H1 (cell line): ENCODE results near the gene PEX14. TPM values are rescaled to one million over a fixed set of nuclear protein-coding genes. Genes with fewer than 3 reads are reported as not detected.

Source experiments
- CTCF ChIA-PET: fragments of 300-600 bp; sonication (Branson Sonifier 250); formaldehyde crosslinking; loops from one replicate; lab custom pipeline; 2021; ENCODE audit not compliant: partially characterized antibody; lab: Charles Lee
- POLR2A ChIA-PET: fragments of 300-600 bp; sonication (Branson Sonifier 250); formaldehyde crosslinking; loops from one replicate; lab custom pipeline; 2021; ENCODE audit warnings: inconsistent platforms; ENCODE audit not compliant: partially characterized antibody; lab: Charles Lee
- DNase-seq, 2 experiments: peaks; one replicate each; pipeline versions ENCODE4 v3.0.0 to v3.0.0-alpha.2; 2010 to 2022; ENCODE audit warnings: low spot score in 2 of 2, low read depth in 1 of 2, mixed read lengths in 1 of 2
- FAIRE-seq: peaks from 2 replicates; lab custom pipeline; 2011; peaks lifted over from hg19 to GRCh38; lab: Jason Lieb, UNC
- H2AFZ ChIP-seq: 2 replicates; pipeline ENCODE4 v1.8.1; 2012; ENCODE audit warnings: low read length, inconsistent platforms
- H2AK5ac ChIP-seq: 2 replicates; pipeline ENCODE4 v1.6.1; 2013; ENCODE audit warnings: low read depth, low read length
- H2BK120ac ChIP-seq: replicated peaks from 2 replicates; pipeline ENCODE3; 2013; ENCODE audit warnings: low read depth, low read length, inconsistent platforms
- H2BK12ac ChIP-seq: 2 replicates; pipeline ENCODE4 v1.6.1; 2013; ENCODE audit warnings: low read depth, low read length
- H2BK15ac ChIP-seq: 2 replicates; pipeline ENCODE4 v1.6.1; 2013; ENCODE audit warnings: low read length
- H2BK20ac ChIP-seq: 2 replicates; pipeline ENCODE4 v1.6.1; 2013; ENCODE audit warnings: low read length
- H2BK5ac ChIP-seq: 2 replicates; pipeline ENCODE4 v1.6.1; 2013; ENCODE audit warnings: low read depth, low read length
- H3K14ac ChIP-seq: 2 replicates; pipeline ENCODE4 v1.6.1; 2013; ENCODE audit warnings: inconsistent platforms; ENCODE audit not compliant: insufficient read length
- H3K18ac ChIP-seq: 2 replicates; pipeline ENCODE4 v1.6.1; 2013; ENCODE audit warnings: low read length; ENCODE audit errors: extremely low read depth
- H3K23ac ChIP-seq: 2 replicates; pipeline ENCODE4 v1.6.1; 2013; ENCODE audit warnings: inconsistent platforms; ENCODE audit not compliant: insufficient read length
- H3K23me2 ChIP-seq: 2 replicates; pipeline ENCODE4 v1.6.1; 2013; ENCODE audit warnings: low read depth, low read length
- H3K27ac ChIP-seq: 2 replicates; pipeline ENCODE4 v1.6.1; 2011; ENCODE audit warnings: low read depth, low read length, inconsistent platforms
- H3K27me3 ChIP-seq, 4 experiments: replicated peaks in 1 of 4; 1 replicate in 1 of 4; 2 replicates in 3 of 4; pipeline versions ENCODE4 v1.6.1 to v1.8.1; 2011 to 2013; ENCODE audit warnings: low read length in 3 of 4, mild to moderate bottlenecking in 3 of 4, inconsistent platforms in 2 of 4, mixed read lengths in 2 of 4, moderate library complexity in 1 of 4; ENCODE audit not compliant: control insufficient read depth in 3 of 4, insufficient read depth in 3 of 4; ENCODE audit errors: extremely low read depth in 1 of 4
- H3K36me3 ChIP-seq, 4 experiments: 2 replicates each; pipeline versions ENCODE4 v1.6.1 to v1.8.1; 2011 to 2013; ENCODE audit warnings: mild to moderate bottlenecking in 4 of 4, low read length in 3 of 4, moderate library complexity in 2 of 4, control low read depth in 1 of 4, inconsistent platforms in 1 of 4; ENCODE audit not compliant: insufficient read depth in 4 of 4, control insufficient read depth in 2 of 4
- H3K4ac ChIP-seq: replicated peaks from 2 replicates; pipeline ENCODE3; 2013; ENCODE audit warnings: low read length, low read depth, mixed read lengths, inconsistent platforms; ENCODE audit not compliant: insufficient read length
- H3K4me1 ChIP-seq, 4 experiments: replicated peaks in 1 of 4; 1 replicate in 1 of 4; 2 replicates in 3 of 4; pipeline versions ENCODE4 v1.6.1 to v1.8.1; 2011 to 2013; ENCODE audit warnings: low read length in 3 of 4, inconsistent platforms in 2 of 4, mixed read lengths in 1 of 4; ENCODE audit not compliant: insufficient read depth in 4 of 4, control insufficient read depth in 3 of 4
- H3K4me2 ChIP-seq, 2 experiments: 2 replicates each; pipeline versions ENCODE4 v1.6.1 to v1.8.1; 2011 to 2013; ENCODE audit warnings: low read depth in 2 of 2, low read length in 2 of 2, control low read depth in 1 of 2, inconsistent platforms in 1 of 2, mild to moderate bottlenecking in 1 of 2; ENCODE audit not compliant: insufficient read depth in 1 of 2
- H3K4me3 ChIP-seq, 4 experiments: fragments of 200-600, 300-600 bp in 1 of 4; sonication (generic), shearing (Covaris generic), sonication (Bioruptor Twin) in 1 of 4; 2 replicates each; pipeline versions ENCODE4 v1.5.1 to v1.8.1; 2011 to 2016; ENCODE audit warnings: low read length in 4 of 4, low read depth in 3 of 4, control low read depth in 2 of 4, inconsistent platforms in 2 of 4, mild to moderate bottlenecking in 2 of 4, mixed read lengths in 1 of 4, moderate library complexity in 1 of 4; ENCODE audit not compliant: insufficient read depth in 2 of 4; ENCODE audit errors: extremely low read depth in 1 of 4
- H3K56ac ChIP-seq: replicated peaks from 2 replicates; pipeline ENCODE3; 2013; ENCODE audit warnings: low read depth, mild to moderate bottlenecking, mixed read lengths, low read length, inconsistent platforms; ENCODE audit not compliant: insufficient read length
- H3K79me1 ChIP-seq: 2 replicates; pipeline ENCODE4 v1.6.1; 2013; ENCODE audit warnings: low read depth, low read length, control low read depth
- H3K79me2 ChIP-seq, 2 experiments: 2 replicates each; pipeline versions ENCODE4 v1.6.1 to v1.8.1; 2012 to 2013; ENCODE audit warnings: low read length in 2 of 2, mild to moderate bottlenecking in 2 of 2, inconsistent platforms in 1 of 2; ENCODE audit not compliant: insufficient read depth in 2 of 2, control insufficient read depth in 1 of 2
- H3K9ac ChIP-seq, 4 experiments: replicated peaks in 1 of 4; 1 replicate in 1 of 4; 2 replicates in 3 of 4; pipeline versions ENCODE4 v1.6.1 to v1.8.1; 2011 to 2013; ENCODE audit warnings: low read depth in 3 of 4, low read length in 3 of 4, control low read depth in 2 of 4, mild to moderate bottlenecking in 2 of 4, moderate library complexity in 2 of 4, inconsistent platforms in 1 of 4; ENCODE audit errors: extremely low read depth in 1 of 4
- H3K9me3 ChIP-seq, 2 experiments: 2 replicates each; pipeline versions ENCODE4 v1.6.1 to v1.8.1; 2012 to 2013; ENCODE audit warnings: mild to moderate bottlenecking in 2 of 2, moderate library complexity in 2 of 2, control low read depth in 1 of 2, inconsistent platforms in 1 of 2, low read depth in 1 of 2, low read length in 1 of 2, mixed read lengths in 1 of 2; ENCODE audit not compliant: insufficient read depth in 2 of 2
- H4K20me1 ChIP-seq, 2 experiments: replicated peaks in 1 of 2; 2 replicates each; pipeline versions ENCODE3 to v1.8.1; 2011 to 2013; ENCODE audit warnings: inconsistent platforms in 2 of 2, low read length in 2 of 2, mild to moderate bottlenecking in 1 of 2; ENCODE audit not compliant: insufficient read depth in 2 of 2, control insufficient read depth in 1 of 2
- H4K5ac ChIP-seq: 2 replicates; pipeline ENCODE4 v1.6.1; 2013; ENCODE audit warnings: low read length, low read depth, mixed read lengths, inconsistent platforms; ENCODE audit not compliant: insufficient read length
- H4K8ac ChIP-seq: 2 replicates; pipeline ENCODE4 v1.8.0; 2013; ENCODE audit warnings: mild to moderate bottlenecking, moderate library complexity, low read length, inconsistent platforms; ENCODE audit not compliant: insufficient read depth; ENCODE audit errors: extremely low read depth
- H4K91ac ChIP-seq: replicated peaks from 2 replicates; pipeline ENCODE3; 2013; ENCODE audit warnings: low read length, mixed read lengths, inconsistent platforms; ENCODE audit not compliant: insufficient read length
- ASH2L ChIP-seq: fragments of 200-600, 300-600 bp; sonication (generic); IDR thresholded peaks from one replicate; pipeline ENCODE4 v1.7.1; 2017; ENCODE audit warnings: low read length
- ATF3 ChIP-seq: IDR thresholded peaks from 2 replicates; pipeline ENCODE4 v1.6.1; 2011; ENCODE audit warnings: low read depth, mild to moderate bottlenecking, low read length; ENCODE audit not compliant: insufficient read depth
- BACH1 ChIP-seq: IDR thresholded peaks from 2 replicates; pipeline ENCODE4 v1.6.1; 2012; ENCODE audit warnings: low read length, improper control_type of control experiment
- CEBPB ChIP-seq: IDR thresholded peaks from 2 replicates; pipeline ENCODE4 v1.6.1; 2012; ENCODE audit warnings: low read depth, low read length
- CHD1 ChIP-seq: IDR thresholded peaks from 2 replicates; pipeline ENCODE4 v1.6.1; 2012; ENCODE audit warnings: low read depth, low read length, improper control_type of control experiment
- EGR1 ChIP-seq: IDR thresholded peaks from 2 replicates; pipeline ENCODE4 v1.6.1; 2011; ENCODE audit warnings: low read depth, low read length, borderline replicate concordance
- HDAC2 ChIP-seq, 2 experiments: fragments of 300-600 bp in 1 of 2; sonication (generic) in 1 of 2; IDR thresholded peaks; 2 replicates each; pipeline ENCODE4 v1.6.1; 2011 to 2012; ENCODE audit warnings: low read depth in 2 of 2, low read length in 2 of 2, mild to moderate bottlenecking in 2 of 2, moderate library complexity in 2 of 2, borderline replicate concordance in 1 of 2, inconsistent platforms in 1 of 2
- NRF1 ChIP-seq: IDR thresholded peaks from 2 replicates; pipeline ENCODE4 v1.6.1; 2011; ENCODE audit warnings: mild to moderate bottlenecking, low read depth, low read length, improper control_type of control experiment
- SAP30 ChIP-seq: fragments of 300-600 bp; sonication (generic); IDR thresholded peaks from 2 replicates; pipeline ENCODE4 v1.7.1; 2012; ENCODE audit warnings: low read length, moderate library complexity, mild to moderate bottlenecking, inconsistent platforms; ENCODE audit not compliant: insufficient read depth, insufficient replicate concordance
- SIN3A ChIP-seq, 2 experiments: IDR thresholded peaks in 1 of 2; conservative IDR thresholded peaks in 1 of 2; 2 replicates each; pipeline ENCODE4 v1.6.1; 2011 to 2012; ENCODE audit warnings: low read length in 2 of 2, improper control_type of control experiment in 1 of 2, low read depth in 1 of 2, mild to moderate bottlenecking in 1 of 2
- SIRT6 ChIP-seq: IDR thresholded peaks from one replicate; pipeline ENCODE4 v1.7.1; 2012; ENCODE audit warnings: low read length, inconsistent platforms
- SRF ChIP-seq: IDR thresholded peaks from 2 replicates; pipeline ENCODE4 v1.6.1; 2011; ENCODE audit warnings: mild to moderate bottlenecking, low read depth, low read length, moderate library complexity
- TBP ChIP-seq: IDR thresholded peaks from 2 replicates; pipeline ENCODE4 v1.6.1; 2011; ENCODE audit warnings: low read depth, low read length, improper control_type of control experiment
- TCF12 ChIP-seq: IDR thresholded peaks from 2 replicates; pipeline ENCODE4 v1.6.1; 2011; ENCODE audit warnings: low read depth, mild to moderate bottlenecking, low read length
- WGBS, 2 experiments: shearing (Covaris generic) in 1 of 2; methylation state at CpG; one replicate each; pipeline versions ENCODE4 v1.1.6 to v1.1.7; 2013 to 2015; ENCODE audit warnings: low lambda C conversion rate in 2 of 2, mixed read lengths in 2 of 2, inconsistent platforms in 1 of 2, low coverage in 1 of 2, missing lambda C conversion rate in 1 of 2; ENCODE audit not compliant: insufficient replicate concordance in 2 of 2, insufficient coverage in 1 of 2, insufficient read length in 1 of 2; ENCODE audit errors: extremely low coverage in 1 of 2, missing lambda C conversion rate in 1 of 2; 5-methylcytosine and 5-hydroxymethylcytosine counted together
- polyA plus RNA-seq, 7 experiments: library from polyadenylated mRNA; depleted of rRNA in 3 of 7; stranded (reverse) in 5 of 7; unstranded in 2 of 7; fragments of >200 nt in 5 of 7; fragments of 200-250 nt in 2 of 7; gene quantifications; 1 replicate in 5 of 7; 2 replicates in 1 of 7; 4 replicates in 1 of 7; pipeline versions ENCODE4 v1.2.1 to v1.2.3, GENCODE V29; 2011 to 2013; ENCODE audit warnings: missing spikeins in 2 of 7, mixed read lengths in 2 of 7
- total RNA-seq: library from RNA; stranded (reverse); fragmentation: NEBNext Ultra II Directional; extraction: Animal tissue kit (Norgen Biotek cat#: 25700); gene quantifications from 2 replicates; pipeline ENCODE4 v1.2.1, GENCODE V29; 2021

Gene PEX14
- total and polyA plus RNA-seq, 2 of the 8 experiments (the other 6 are each of a cell fraction or from before 2014, with no cell fraction given), result 13.0 to 19.8 TPM

GRCh38 chr1:10444248-10444647 is 30.5 kb upstream of the PEX14 start:
- no peak overlapping the region for H2BK120ac ChIP-seq
- H3K9ac ChIP-seq, result no peak overlapping the region
- H2BK15ac ChIP-seq, result no peak overlapping the region
- H4K8ac ChIP-seq, result no peak overlapping the region
- no peak overlapping the region for H3K18ac ChIP-seq
- H3K36me3 ChIP-seq, result peaks cover 0 to 9% (median 0%) of the 10 kb centered on the region in 4 experiments; a peak in 2 of 8 replicates
- no peak overlapping the region for H2AFZ ChIP-seq
- no peak for TF ChIP-seq EGR1
- no peak for TF ChIP-seq TCF12
- TF ChIP-seq ASH2L, result no peak
- TF ChIP-seq ATF3, result no peak
- no peak for TF ChIP-seq HDAC2 (IDR thresholded peaks at IDR 0.05; ENCODE audit: borderline replicate concordance in 1 of 2, low read depth in 2 of 2, low read length in 2 of 2)
- TF ChIP-seq SRF, result no peak
- TF ChIP-seq CEBPB, result no peak
- no peak for TF ChIP-seq SIN3A (conservative IDR thresholded peaks at IDR 0.05 in 1 of 2, IDR thresholded peaks at IDR 0.05 in 1 of 2; ENCODE audit: low read depth in 1 of 2, low read length in 2 of 2)
- TF ChIP-seq TBP, result no peak
- no peak for TF ChIP-seq BACH1
- TF ChIP-seq SAP30, result no peak
- no peak for TF ChIP-seq NRF1
- TF ChIP-seq SIRT6, result no peak
- no peak for TF ChIP-seq CHD1
- TF ChIP-seq, all 59 proteins: peak for 0
- FAIRE-seq (no peak), DNase-seq (no peak)
- no peak overlapping the region for H2AK5ac ChIP-seq
- H3K14ac ChIP-seq, result no peak overlapping the region
- no peaks in the 10 kb centered on the region; a peak in 1 of 7 replicates for H3K27me3 ChIP-seq
- H2BK5ac ChIP-seq, result no peak overlapping the region
- H2BK20ac ChIP-seq, result no peak overlapping the region
- no peaks in the 10 kb centered on the region for H3K79me2 ChIP-seq
- no peak overlapping the region for H3K4ac ChIP-seq
- H3K4me3 ChIP-seq, result no peak overlapping the region
- H3K27ac ChIP-seq, result no peak overlapping the region
- peaks cover 0 to 2% of the 10 kb centered on the region in 2 experiments for H4K20me1 ChIP-seq
- POLR2A ChIA-PET, result interaction anchor here (0.6 to 2.5 kb wide), 4 partner anchors 9 to 21 kb away, joined by 3 to 6 read pairs (median 5); no protein-coding TSS in a partner anchor
- H3K23me2 ChIP-seq, result no peaks in the 10 kb centered on the region
- no peak overlapping the region for H3K56ac ChIP-seq
- H3K23ac ChIP-seq, result no peak overlapping the region
- CTCF ChIA-PET, result interaction anchor here (0.7 to 2.2 kb wide), 5 partner anchors 8 to 50 kb away, joined by 3 to 10 read pairs (median 4); partner anchors contain the start of gene CENPS
- WGBS, 2 experiments, result 95% methylated on average over 6 of the region's 6 CpGs; no CpG with 5 or more reads in 1 of the 2 experiments
- H3K4me2 ChIP-seq, result no peak overlapping the region
- no peaks in the 10 kb centered on the region; the same call in 1 of the 2 replicates for H3K79me1 ChIP-seq
- H2BK12ac ChIP-seq, result no peak overlapping the region
- H4K5ac ChIP-seq, result no peak overlapping the region
- no peak overlapping the region for H4K91ac ChIP-seq
- no peaks in the 10 kb centered on the region for H3K4me1 ChIP-seq
- no peaks in the 10 kb centered on the region for H3K9me3 ChIP-seq
